Stimulated activated CD4-positive, alpha-beta T cell treated with anti-CD3 and anti-CD28 coated beads, Interleukin-1b, Interleukin-23, amount 100 ng/mL, for 1 hour (primary cell): ENCODE data around the gene CACNA1C.

Source experiments
- DNase-seq, 2 donors: peaks; one replicate each; pipeline ENCODE4 v3.0.0-alpha.2; 2020; ENCODE audit warnings: low read depth in 2 of 2

The CACNA1C gene

GRCh38 chr12:2282318-2282717, 229.5 kb downstream of the CACNA1C start:
- no peak for DNase-seq

- no peak for DNase-seq
These were observed 230.7 kb downstream of the CACNA1C start for GRCh38 chr12:2283480-2283879.

GRCh38 chr12:2283916-2284315, 231.1 kb downstream of the CACNA1C start:
- DNase-seq, result no peak

- no peak for DNase-seq
These were observed 231.6 kb downstream of the CACNA1C start for GRCh38 chr12:2284321-2284813.

DNA sequence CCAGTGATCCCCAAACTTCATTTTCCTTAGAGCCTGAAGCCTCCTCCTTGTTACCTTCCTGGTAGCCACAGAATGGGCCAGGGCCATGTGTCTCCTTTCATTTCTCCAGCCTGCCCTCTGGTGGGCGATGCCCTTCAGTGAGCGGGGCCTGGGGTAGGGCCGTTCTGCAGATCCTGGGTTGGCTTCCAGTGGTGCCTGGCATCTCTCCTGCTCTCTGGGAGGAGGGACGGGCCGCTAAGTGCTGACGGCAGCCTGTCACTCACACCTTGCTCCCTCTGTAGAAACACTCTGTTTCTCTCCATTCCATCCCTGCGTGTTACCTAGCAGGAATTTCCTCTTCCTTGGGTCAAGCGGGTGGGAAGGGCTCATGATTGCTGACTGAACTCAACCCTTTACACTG, 232.1 kb downstream of the CACNA1C start:
- DNase-seq, result no peak

- no peak for DNase-seq
These were observed 232.7 kb downstream of the CACNA1C start for GRCh38 chr12:2285462-2285861.

GRCh38 chr12:2286047-2286446, 233.3 kb downstream of the CACNA1C start:
- DNase-seq, result no peak

DNA sequence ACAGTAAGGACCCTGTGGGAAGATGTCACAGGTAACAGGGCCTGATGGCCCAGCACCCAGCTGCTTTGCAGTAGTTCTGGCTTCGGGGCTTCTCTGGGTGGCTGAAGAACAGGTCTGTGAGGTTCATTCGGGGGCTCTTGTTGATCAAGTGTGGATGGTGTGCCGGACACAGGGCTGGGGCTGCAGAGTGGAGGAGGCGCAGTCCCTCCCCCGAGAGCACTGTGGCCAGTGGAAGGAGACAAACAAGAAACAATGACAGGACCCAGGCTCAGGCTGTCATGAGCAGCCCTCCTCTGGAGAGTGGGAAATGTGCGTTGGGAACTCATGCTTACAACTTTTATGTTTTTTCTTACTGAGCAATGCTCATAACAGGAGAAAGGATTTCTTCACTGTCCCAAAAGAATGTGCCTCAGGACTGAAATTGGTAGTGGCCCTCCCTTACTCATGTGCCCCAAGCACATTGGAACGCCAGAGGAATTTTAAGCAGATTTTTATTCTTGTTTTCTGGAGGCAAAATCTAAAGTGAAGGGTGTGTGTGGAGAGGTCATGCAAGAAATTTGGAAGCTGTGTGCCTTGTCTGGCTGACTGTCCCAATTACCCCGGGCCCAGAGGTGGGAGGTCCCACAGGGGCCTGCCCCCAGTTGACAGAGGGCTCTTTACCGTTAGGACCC, 233.8 kb downstream of the CACNA1C start:
- DNase-seq, result no peak

GRCh38 chr12:2287151-2287550, 234.4 kb downstream of the CACNA1C start:
- no peak for DNase-seq

DNA sequence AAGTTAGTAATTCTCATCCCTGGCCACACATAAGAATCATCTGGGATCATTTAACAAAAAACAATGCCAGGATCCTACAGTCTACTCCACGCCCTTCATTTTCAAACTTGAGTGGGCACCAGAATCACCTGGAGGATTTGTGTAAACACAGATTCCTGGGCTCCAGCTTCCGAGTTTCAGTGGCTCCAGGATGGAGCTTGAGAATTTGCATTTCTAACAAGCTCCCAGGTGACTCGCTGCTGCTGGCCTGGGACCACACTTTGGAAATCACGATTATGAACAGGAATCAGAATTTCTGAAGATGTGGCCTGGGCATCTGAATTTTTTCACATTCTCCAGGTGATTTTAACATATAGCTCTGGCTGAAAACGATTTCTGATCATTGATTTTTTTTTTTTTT, 234.8 kb downstream of the CACNA1C start:
- no peak for DNase-seq

- DNase-seq, result no peak
These were observed 235.2 kb downstream of the CACNA1C start for GRCh38 chr12:2288001-2288400.

DNA sequence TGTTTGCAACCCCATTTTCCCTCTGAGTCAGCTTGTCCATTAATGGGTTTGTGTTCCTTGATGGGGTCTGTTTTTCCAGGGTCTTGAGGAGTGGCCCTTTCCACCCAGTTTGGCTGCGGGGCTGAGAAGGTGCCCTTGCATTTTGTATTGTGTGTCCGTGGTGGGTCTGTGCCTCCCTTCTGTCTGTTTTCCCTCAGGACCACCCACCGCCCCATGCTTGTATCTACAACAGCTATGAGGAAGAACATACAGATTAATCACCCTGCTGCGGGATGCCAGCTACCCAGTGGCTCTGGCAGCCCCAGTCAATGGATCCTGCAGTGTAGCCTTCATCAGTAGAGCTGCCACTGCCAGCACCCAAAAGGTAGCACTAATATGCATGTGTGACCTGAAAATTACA, 235.7 kb downstream of the CACNA1C start:
- no peak for DNase-seq

DNA sequence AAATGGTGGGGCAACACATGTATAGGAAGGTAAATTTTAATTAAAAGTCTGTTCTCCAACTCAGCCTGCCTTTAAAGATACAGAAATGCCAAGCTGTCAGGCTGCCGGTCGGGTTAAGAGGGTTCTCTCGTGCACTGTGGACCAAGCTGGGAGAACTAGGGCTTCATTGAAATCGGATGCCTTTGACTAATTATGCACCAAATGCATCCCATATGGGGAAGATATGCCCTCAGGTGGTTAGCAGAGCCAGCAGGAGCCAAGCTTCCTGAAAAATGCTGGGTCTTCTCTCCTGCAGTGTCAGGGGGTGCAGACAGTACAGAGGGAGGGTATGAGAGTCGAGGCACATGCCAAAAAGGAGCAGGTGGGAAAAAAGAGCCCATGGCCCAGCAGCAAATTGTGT, 236.1 kb downstream of the CACNA1C start:
- no peak for DNase-seq

DNA sequence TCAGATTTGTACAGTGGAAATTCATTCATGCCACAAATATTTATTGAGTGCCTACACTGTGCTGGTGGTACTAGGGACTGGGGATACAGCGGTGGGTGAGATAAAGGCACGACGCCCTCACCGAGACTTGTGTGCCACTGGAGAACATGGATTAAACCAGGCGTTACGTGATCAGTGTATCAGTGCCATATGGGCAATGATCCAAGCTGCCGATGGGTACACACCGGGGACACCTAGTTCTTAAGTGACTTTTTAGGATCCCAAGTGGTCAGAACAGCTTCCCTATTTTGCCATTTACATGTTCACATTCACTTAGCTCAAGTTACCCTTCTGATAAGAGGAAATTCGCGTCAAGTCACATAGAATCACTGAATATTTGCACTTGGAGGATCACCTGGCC, 236.7 kb downstream of the CACNA1C start:
- DNase-seq, result no peak

- DNase-seq, result no peak
These were observed 237.3 kb downstream of the CACNA1C start for GRCh38 chr12:2290091-2290490.

GRCh38 chr12:2290516-2291065, 237.8 kb downstream of the CACNA1C start:
- no peak for DNase-seq

GRCh38 chr12:2291182-2291832, 238.5 kb downstream of the CACNA1C start:
- DNase-seq, result no peak

DNA sequence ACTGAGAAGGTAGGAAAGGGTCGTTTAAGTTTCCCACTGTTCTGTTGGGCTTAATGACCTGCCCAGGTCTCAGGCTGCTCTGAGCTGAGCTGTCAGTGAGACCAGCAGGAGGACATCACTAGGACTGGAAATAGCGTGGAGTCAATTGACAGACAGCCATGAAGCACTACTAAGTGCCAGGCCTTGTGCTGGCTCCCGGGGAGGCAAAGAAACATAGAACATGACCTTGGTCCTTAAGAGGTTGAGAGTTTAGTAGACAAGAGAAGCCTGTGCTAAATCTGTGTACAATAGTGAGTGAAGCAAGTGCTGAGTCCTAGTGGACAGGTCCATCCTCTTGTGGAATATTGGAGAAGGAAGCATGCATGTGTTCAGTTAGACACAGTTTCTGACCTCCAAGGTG, 239.2 kb downstream of the CACNA1C start:
- no peak for DNase-seq

GRCh38 chr12:2292560-2292959, 239.8 kb downstream of the CACNA1C start:
- no peak for DNase-seq

GRCh38 chr12:2294651-2295475, 242.1 kb downstream of the CACNA1C start:
- no peak for DNase-seq

DNA sequence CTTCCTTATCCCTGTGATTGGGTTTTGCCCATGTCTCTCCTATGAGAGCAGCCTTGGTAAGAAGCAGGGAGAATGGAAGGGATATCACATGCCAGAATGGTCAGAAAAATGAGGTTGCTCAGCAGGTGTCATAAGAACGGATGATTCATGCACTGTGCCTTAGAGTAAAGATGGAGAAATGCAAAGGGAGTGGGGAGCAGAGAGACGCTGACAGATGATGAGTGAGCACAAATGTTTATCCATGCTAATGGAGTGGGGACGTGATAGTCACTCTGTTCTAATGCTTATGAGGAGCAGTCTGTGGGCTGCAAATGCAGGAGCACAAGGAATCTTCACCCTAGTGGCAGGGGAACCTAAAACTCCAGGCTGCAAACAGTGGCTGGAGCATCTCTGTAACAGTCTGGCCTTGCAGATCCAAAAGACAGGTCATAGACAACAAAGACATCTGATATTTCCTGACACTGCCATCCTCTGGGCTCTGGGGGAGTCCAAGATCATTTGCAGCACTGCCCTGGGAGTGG, 243.2 kb downstream of the CACNA1C start:
- DNase-seq, result no peak

DNA sequence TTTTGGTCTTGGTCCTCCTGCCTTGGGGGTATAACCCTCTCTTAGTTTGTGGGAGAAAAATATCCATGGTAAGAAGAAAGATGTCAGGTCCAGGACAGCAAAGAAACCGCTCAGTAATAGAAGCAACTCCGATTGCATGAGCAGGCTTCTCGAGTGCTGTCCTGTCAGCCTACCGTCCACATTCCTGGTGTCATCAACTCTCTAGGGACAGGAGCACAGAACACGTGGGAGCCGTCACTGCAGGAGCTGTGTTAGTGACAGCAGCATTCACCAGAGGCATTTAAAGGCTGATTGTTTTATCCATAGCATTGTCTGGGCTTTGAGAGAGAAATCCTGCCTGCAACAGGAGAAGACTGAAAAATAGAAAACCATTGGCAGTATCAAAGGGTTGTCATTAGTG, 244.2 kb downstream of the CACNA1C start:
- no peak for DNase-seq
